Chondrocyte (in vitro differentiated cells): ENCODE measurements around the gene ACSS3. TPM values are rescaled to one million over a fixed set of nuclear protein-coding genes. Genes with fewer than 3 reads are reported as not detected.
"Not testable (repeated sequence)": the region's sequence is repeated elsewhere in the genome, so short reads cannot be mapped to it uniquely, and the experiment has no call there.

Source experiments
- DNase-seq: peaks from one replicate; pipeline ENCODE4 v3.0.0; 2021; ENCODE audit warnings: mixed read lengths, low spot score
- H3K27ac Mint-ChIP-seq: one replicate; pipeline ENCODE4 v1.8.0; 2021; ENCODE audit warnings: mild to moderate bottlenecking, moderate library complexity, mixed read lengths; ENCODE audit not compliant: unreplicated experiment
- H3K27me3 Mint-ChIP-seq: 2 replicates; pipeline ENCODE4 v1.8.0; 2021; ENCODE audit warnings: low read depth, mixed read lengths
- H3K36me3 Mint-ChIP-seq: 2 replicates; pipeline ENCODE4 v1.8.0; 2021; ENCODE audit warnings: low read depth, mixed read lengths
- H3K4me1 Mint-ChIP-seq: 2 replicates; pipeline ENCODE4 v1.8.0; 2021; ENCODE audit warnings: low read depth, mild to moderate bottlenecking, mixed read lengths
- H3K4me3 Mint-ChIP-seq: one replicate; pipeline ENCODE4 v1.8.0; 2021; ENCODE audit warnings: mild to moderate bottlenecking, moderate library complexity, mixed read lengths; ENCODE audit not compliant: unreplicated experiment
- H3K9me3 Mint-ChIP-seq: 2 replicates; pipeline ENCODE4 v1.8.0; 2021; ENCODE audit warnings: low read depth, mixed read lengths
- CTCF ChIP-seq: fragments of 200-600 bp; sonication (generic); IDR thresholded peaks from 2 replicates; pipeline ENCODE4 v1.5.0; 2021; ENCODE audit warnings: antibody characterized with exemption, mild to moderate bottlenecking, moderate library complexity
- total RNA-seq: library from RNA; stranded (reverse); gene quantifications from 3 replicates; pipeline ENCODE4 v1.2.1, GENCODE V29; 2021

ACSS3 gene
- total RNA-seq, 1 donor from 2014 or later = 2.2 TPM

GRCh38 chr12:81094718-81095360 is 17.0 kb downstream of the ACSS3 start:
- H3K27me3 Mint-ChIP-seq = no peaks in the 10 kb centered on the region
- no peak overlapping the region for H3K4me3 Mint-ChIP-seq
- no peak for TF ChIP-seq CTCF
- H3K4me1 Mint-ChIP-seq = no peaks in the 10 kb centered on the region
- no peaks in the 10 kb centered on the region for H3K9me3 Mint-ChIP-seq
- no peak overlapping the region for H3K27ac Mint-ChIP-seq
- H3K36me3 Mint-ChIP-seq = no peaks in the 10 kb centered on the region
- DNase-seq = no peak

- no peak for DNase-seq
- Mint-ChIP-seq H3K36me3 (no peaks in the 10 kb centered on the region), H3K9me3 (no peaks in the 10 kb centered on the region), H3K4me1 (no peaks in the 10 kb centered on the region), H3K27me3 (no peaks in the 10 kb centered on the region), H3K27ac (no peak overlapping the region), H3K4me3 (no peak overlapping the region)
- no peak for TF ChIP-seq CTCF
Observed at GRCh38 chr12:81095501-81096232, 17.8 kb downstream of the ACSS3 start.

DNA sequence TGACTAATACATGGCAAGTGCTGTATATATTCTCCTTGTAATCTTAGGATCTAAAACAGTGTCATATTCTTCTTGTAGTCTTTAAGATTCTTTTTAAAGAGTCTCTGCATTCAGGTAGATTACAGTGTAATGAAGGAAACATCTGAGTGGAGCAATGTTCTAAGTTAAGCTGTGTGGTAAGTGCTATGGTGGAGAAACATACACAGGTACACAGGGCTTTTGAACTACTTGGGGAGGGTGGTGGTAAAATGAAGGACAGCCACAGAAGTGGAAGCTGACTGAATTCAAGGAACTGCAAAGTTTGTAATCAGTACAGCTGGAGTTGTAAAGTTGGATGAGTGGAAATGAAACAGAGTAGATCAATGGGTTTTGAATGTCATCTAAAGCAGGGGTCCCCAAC is 27.8 kb downstream of the ACSS3 start:
- Mint-ChIP-seq H3K4me1 (no peaks in the 10 kb centered on the region), H3K27me3 (no peaks in the 10 kb centered on the region), H3K36me3 (no peaks in the 10 kb centered on the region), H3K27ac (no peak overlapping the region), H3K9me3 (no peaks in the 10 kb centered on the region), H3K4me3 (no peak overlapping the region)
- DNase-seq = no peak
- TF ChIP-seq CTCF = no peak

DNA sequence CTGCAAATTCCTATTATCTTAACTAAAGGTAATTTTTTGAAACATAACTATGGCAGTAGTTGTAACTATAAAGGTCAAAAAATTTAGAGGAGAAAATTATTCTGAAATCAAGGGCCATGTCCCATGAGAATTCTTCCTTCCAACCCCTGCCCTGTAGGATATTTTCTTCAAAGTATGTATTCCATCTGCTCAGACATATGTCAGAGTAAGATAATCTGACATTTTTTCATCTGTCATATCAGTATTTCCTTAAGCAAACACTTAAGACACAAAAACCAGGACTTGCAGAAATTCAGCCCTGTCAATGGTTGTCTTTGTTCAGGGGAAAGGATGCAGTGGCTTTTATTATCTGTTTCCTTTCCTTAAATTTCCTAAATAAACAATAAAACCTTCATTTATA is 36.3 kb downstream of the ACSS3 start:
- H3K36me3 Mint-ChIP-seq = peaks cover 5% of the 10 kb centered on the region
- H3K27me3 Mint-ChIP-seq = no peaks in the 10 kb centered on the region
- no peak overlapping the region for H3K27ac Mint-ChIP-seq
- no peak overlapping the region for H3K4me3 Mint-ChIP-seq
- H3K4me1 Mint-ChIP-seq = no peaks in the 10 kb centered on the region
- no peak for TF ChIP-seq CTCF
- peaks cover 9% of the 10 kb centered on the region for H3K9me3 Mint-ChIP-seq
- DNase-seq = no peak

DNA sequence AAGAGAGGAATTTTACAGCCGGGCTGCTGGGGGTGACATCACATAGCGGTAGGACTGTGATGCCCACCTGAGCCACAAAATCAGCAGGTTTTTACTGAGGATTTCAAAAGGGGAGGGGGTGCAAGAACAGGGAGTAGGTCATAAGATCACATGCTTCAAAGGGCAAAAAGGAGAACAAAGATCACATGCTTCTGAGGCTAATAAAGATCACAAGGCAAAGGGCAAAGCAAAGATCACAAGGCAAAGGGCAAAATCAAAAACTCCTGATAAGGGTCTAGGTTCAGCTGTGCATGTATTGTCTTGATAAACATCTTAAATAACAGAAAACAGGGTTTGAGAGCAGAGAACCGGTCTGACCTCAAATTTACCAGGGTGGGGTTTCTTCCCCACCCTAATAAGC is 41.2 kb downstream of the ACSS3 start:
- not testable (repeated sequence) for DNase-seq, H3K4me3 Mint-ChIP-seq, H3K27me3 Mint-ChIP-seq, H3K4me1 Mint-ChIP-seq, H3K36me3 Mint-ChIP-seq, H3K27ac Mint-ChIP-seq
- H3K9me3 Mint-ChIP-seq = peaks cover 16% of the 10 kb centered on the region

- Mint-ChIP-seq H3K27me3 (no peaks in the 10 kb centered on the region), H3K9me3 (peaks cover 16% of the 10 kb centered on the region), H3K4me3 (no peak overlapping the region), H3K4me1 (no peaks in the 10 kb centered on the region), H3K27ac (no peak overlapping the region), H3K36me3 (peaks cover 5% of the 10 kb centered on the region)
- DNase-seq = no peak
- TF ChIP-seq CTCF = no peak
Observed at GRCh38 chr12:81120961-81121360, 43.1 kb downstream of the ACSS3 start.
